Hepatocyte (in vitro differentiated cells): Measurements from ENCODE around the gene TMEM8B.

Source experiments
- EZH2 ChIP-seq: fragments of 200-600 bp; sonication (generic); IDR thresholded peaks from 2 replicates; pipeline ENCODE4 v1.6.1; 2016; ENCODE audit warnings: antibody characterized with exemption, mild to moderate bottlenecking, borderline replicate concordance
- EZH2phosphoT487 ChIP-seq: fragments of 200-600 bp; sonication (generic); IDR thresholded peaks from one replicate; pipeline ENCODE4 v1.6.1; 2018; ENCODE audit warnings: antibody characterized with exemption, mild to moderate bottlenecking, low read depth, moderate library complexity; ENCODE audit not compliant: unreplicated experiment, severe bottlenecking
- TF ChIP-seq, protein P1 (sequence below): fragments of 200-600 bp; sonication (generic); IDR thresholded peaks from 2 replicates; pipeline ENCODE4 v1.5.1; 2016; ENCODE audit warnings: antibody characterized with exemption, mild to moderate bottlenecking; ENCODE audit not compliant: poor library complexity

- TF ChIP-seq, protein P1, sequence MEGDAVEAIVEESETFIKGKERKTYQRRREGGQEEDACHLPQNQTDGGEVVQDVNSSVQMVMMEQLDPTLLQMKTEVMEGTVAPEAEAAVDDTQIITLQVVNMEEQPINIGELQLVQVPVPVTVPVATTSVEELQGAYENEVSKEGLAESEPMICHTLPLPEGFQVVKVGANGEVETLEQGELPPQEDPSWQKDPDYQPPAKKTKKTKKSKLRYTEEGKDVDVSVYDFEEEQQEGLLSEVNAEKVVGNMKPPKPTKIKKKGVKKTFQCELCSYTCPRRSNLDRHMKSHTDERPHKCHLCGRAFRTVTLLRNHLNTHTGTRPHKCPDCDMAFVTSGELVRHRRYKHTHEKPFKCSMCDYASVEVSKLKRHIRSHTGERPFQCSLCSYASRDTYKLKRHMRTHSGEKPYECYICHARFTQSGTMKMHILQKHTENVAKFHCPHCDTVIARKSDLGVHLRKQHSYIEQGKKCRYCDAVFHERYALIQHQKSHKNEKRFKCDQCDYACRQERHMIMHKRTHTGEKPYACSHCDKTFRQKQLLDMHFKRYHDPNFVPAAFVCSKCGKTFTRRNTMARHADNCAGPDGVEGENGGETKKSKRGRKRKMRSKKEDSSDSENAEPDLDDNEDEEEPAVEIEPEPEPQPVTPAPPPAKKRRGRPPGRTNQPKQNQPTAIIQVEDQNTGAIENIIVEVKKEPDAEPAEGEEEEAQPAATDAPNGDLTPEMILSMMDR: no peak
- no peak for TF ChIP-seq EZH2
- no peak for TF ChIP-seq EZH2phosphoT487
Observed at GRCh38 chr9:35822926-35823325, 6.1 kb upstream of the TMEM8B start.
